A673 (cell line): ENCODE measurements around the gene LHB. TPM values are rescaled to one million over a fixed set of nuclear protein-coding genes. Genes with fewer than 3 reads are reported as not detected.
"Not testable (repeated sequence)": the region's sequence is repeated elsewhere in the genome, so short reads cannot be mapped to it uniquely, and the experiment has no call there.

Experiments used
- BruUV-seq: library from RNA; stranded (reverse); fragments of 400-500 nt; replicated peaks from 2 replicates; lab custom pipeline; 2021; lab: Mats Ljungman, UMichigan
- CTCF ChIA-PET: fragments of 300-600 bp; sonication (Branson Sonifier 250); formaldehyde crosslinking; loops from one replicate; lab custom pipeline; 2022; ENCODE audit warnings: antibody characterized with exemption; lab: Charles Lee
- POLR2A ChIA-PET: fragments of 300-600 bp; sonication (Branson Sonifier 250); formaldehyde crosslinking; loops from one replicate; lab custom pipeline; 2022; ENCODE audit warnings: antibody characterized with exemption; ENCODE audit not compliant: low non-redundant PET; lab: Charles Lee
- DNase-seq: peaks from one replicate; pipeline ENCODE4 v3.0.0-alpha.2; 2015; ENCODE audit warnings: low spot score
- H3K27ac ChIP-seq: fragments of 200-600 bp; sonication (generic); 2 replicates; pipeline ENCODE4 v1.5.1; 2016; ENCODE audit warnings: mixed run types, low read depth, mild to moderate bottlenecking, mixed read lengths, antibody characterized with exemption, low read length; ENCODE audit not compliant: poor library complexity, severe bottlenecking
- H3K27me3 ChIP-seq: fragments of 200-600 bp; sonication (generic); replicated peaks from 2 replicates; pipeline ENCODE4 v1.6.1; 2017; ENCODE audit warnings: mixed run types, low read depth, mild to moderate bottlenecking, mixed read lengths, antibody characterized with exemption, low read length; ENCODE audit not compliant: insufficient read depth, poor library complexity
- H3K36me3 ChIP-seq: fragments of 200-600 bp; sonication (generic); 2 replicates; pipeline ENCODE4 v1.6.1; 2016; ENCODE audit warnings: mixed run types, mild to moderate bottlenecking, mixed read lengths, antibody characterized with exemption, low read length; ENCODE audit not compliant: insufficient read depth, poor library complexity, severe bottlenecking
- H3K4me1 ChIP-seq: fragments of 200-600 bp; sonication (generic); 2 replicates; pipeline ENCODE4 v1.6.1; 2017; ENCODE audit warnings: mixed run types, mild to moderate bottlenecking, mixed read lengths, antibody characterized with exemption, low read length; ENCODE audit not compliant: insufficient read depth, poor library complexity, severe bottlenecking
- H3K4me3 ChIP-seq: fragments of 200-600 bp; sonication (generic); 2 replicates; pipeline ENCODE4 v1.5.1; 2016; ENCODE audit warnings: low read depth, mixed run types, mild to moderate bottlenecking, mixed read lengths, low read length; ENCODE audit not compliant: poor library complexity, severe bottlenecking
- H3K9me3 ChIP-seq: fragments of 200-600 bp; sonication (generic); 2 replicates; pipeline ENCODE4 v1.6.1; 2016; ENCODE audit warnings: mixed run types, low read depth, mild to moderate bottlenecking, mixed read lengths, antibody characterized with exemption, low read length; ENCODE audit not compliant: poor library complexity, severe bottlenecking
- CTCF ChIP-seq: fragments of 300-800, 200-600 bp; sonication (generic); conservative IDR thresholded peaks from 2 replicates; pipeline ENCODE4 v1.5.1; 2017; ENCODE audit warnings: low read depth, mild to moderate bottlenecking, antibody characterized with exemption, low read length, moderate library complexity, mixed read lengths
- intact Hi-C: fragments of 100-400 bp; cut with micrococcal nuclease; formaldehyde crosslinking; loops from one replicate; pipeline ENCODE4 v1.10.0; 2022; ENCODE audit not compliant: unreplicated experiment
- total RNA-seq: library from RNA; stranded (reverse); gene quantifications from 2 replicates; pipeline ENCODE4 v1.2.3, GENCODE V29; 2021

LHB gene
- total RNA-seq, 1 experiment from 2014 or later: not detected

DNA sequence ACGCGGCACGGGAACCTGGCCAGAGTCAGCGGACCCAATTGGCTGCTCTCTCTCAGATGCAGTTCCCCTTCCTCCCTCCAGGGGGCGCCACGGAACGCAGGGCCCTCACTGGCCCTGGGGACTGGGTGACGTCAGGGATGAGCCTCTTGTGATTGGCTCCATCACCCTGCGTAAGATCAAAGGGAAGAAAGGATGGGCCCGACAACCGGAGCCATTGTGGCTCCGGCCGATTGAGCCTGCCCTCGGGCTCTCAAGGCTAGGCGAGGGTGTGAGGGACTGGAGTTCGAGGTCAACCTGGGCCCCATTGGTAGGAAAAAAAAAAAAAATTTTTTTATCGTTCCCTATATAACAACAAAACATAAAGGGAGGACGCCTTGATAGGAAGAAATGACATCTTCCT is 19.9 kb upstream of the LHB start, which contains the start of gene CGB1:
Gene CGB1 (minus strand): TSS at position 81 of the 400 bp plus-strand sequence. CDS start 184 bp downstream, outside the sequence.
- H3K36me3 ChIP-seq, POLR2A ChIA-PET, H3K4me1 ChIP-seq, BruUV-seq, CTCF ChIA-PET, H3K9me3 ChIP-seq, intact Hi-C loops, H3K4me3 ChIP-seq, H3K27me3 ChIP-seq, H3K27ac ChIP-seq: not testable (repeated sequence)
- peak; percentile 63 for DNase-seq
- peak; percentile 71 for TF ChIP-seq CTCF

GRCh38 chr19:49031642-49032301 is 14.9 kb upstream of the LHB start, which contains the start of gene CGB2:
TSS of gene CGB2 (plus strand) at chr19:49031890. CDS start at chr19:49032096, 206 bp downstream.
- peak; percentile 62 for DNase-seq
- H3K9me3 ChIP-seq, H3K36me3 ChIP-seq, POLR2A ChIA-PET, H3K27me3 ChIP-seq, BruUV-seq, H3K27ac ChIP-seq, H3K4me3 ChIP-seq, H3K4me1 ChIP-seq, intact Hi-C loops: not testable (repeated sequence)
- CTCF ChIA-PET: interaction anchor here (0.6 kb wide), 1 partner anchor 53 kb away, joined by 3 read pairs; no protein-coding TSS in a partner anchor
- peak; percentile 63 for TF ChIP-seq CTCF

DNA sequence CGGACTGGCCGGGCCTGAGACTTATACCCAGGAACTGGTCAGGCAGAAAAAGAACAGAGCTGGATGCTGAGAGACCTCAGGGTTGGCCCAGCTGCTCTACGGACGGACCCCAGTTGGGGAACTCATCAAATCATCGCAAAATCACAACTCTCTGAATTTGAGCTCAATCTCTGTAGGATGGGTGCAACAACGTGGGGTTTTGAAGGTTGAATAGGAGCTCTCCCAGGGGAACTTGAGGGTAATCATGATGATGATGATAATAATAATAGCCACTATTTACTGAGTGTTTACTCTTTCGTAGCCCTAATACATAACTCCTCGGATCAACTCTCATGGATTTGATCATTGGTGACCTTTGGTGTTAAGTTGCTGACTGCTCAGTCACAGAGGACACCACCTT is 13.4 kb upstream of the LHB start:
- H3K27ac ChIP-seq, H3K4me3 ChIP-seq, H3K4me1 ChIP-seq, CTCF ChIA-PET, H3K27me3 ChIP-seq, H3K9me3 ChIP-seq, H3K36me3 ChIP-seq, POLR2A ChIA-PET, BruUV-seq, DNase-seq, intact Hi-C loops: not testable (repeated sequence)

- BruUV-seq, H3K27ac ChIP-seq, CTCF ChIA-PET, H3K4me3 ChIP-seq, H3K36me3 ChIP-seq, POLR2A ChIA-PET, H3K4me1 ChIP-seq, intact Hi-C loops, DNase-seq, H3K9me3 ChIP-seq, H3K27me3 ChIP-seq: not testable (repeated sequence)
Measured at GRCh38 chr19:49029749-49030148, 12.9 kb upstream of the LHB start.

DNA sequence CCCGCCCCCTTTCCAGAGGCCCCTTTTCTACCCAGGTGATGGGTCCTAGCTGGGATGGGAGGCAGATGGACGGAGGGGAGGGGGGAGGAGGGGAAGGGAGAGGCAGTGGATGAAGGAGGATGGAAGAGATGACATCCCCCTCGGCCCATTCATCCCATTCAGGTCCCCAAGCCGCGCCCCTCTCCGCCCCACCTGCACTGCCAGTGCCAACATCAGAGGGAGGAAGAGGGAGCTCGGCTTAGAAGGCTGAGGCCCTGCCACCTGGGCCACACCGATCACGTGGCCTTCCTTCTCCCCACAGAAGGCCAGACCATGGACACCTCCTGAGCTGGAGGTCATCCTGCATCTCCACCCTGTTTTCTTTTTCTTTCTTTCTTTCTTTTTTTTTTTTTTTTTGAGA is 11.8 kb upstream of the LHB start:
- H3K4me1 ChIP-seq, CTCF ChIA-PET, H3K4me3 ChIP-seq, H3K9me3 ChIP-seq, BruUV-seq, DNase-seq, POLR2A ChIA-PET, H3K27ac ChIP-seq, H3K36me3 ChIP-seq, intact Hi-C loops, H3K27me3 ChIP-seq: not testable (repeated sequence)

DNA sequence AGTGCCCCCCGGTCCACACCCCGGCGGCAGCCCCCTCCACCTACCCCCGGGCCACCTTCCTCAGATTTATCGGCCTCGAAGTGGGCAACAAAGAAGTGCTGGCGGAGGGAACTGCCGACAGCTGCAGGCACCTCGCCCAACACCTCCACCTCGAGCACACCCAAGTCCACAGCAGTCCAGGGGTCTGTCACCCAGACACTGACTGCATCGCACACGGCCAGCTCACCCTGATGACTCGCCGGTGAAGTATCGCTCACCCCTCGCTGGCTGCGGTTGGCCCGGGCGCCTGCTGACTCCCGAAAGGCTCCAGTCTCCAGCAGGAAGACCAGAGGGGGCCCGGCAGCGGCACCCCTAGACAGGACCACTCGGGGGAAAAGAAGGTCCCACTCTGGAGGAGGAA is 8.7 kb upstream of the LHB start:
- H3K36me3 ChIP-seq, H3K4me1 ChIP-seq, H3K4me3 ChIP-seq, H3K27ac ChIP-seq, intact Hi-C loops, H3K27me3 ChIP-seq, H3K9me3 ChIP-seq, BruUV-seq, CTCF ChIA-PET, DNase-seq, POLR2A ChIA-PET: not testable (repeated sequence)
